LHCN-M2 (cell line): ENCODE results near the gene MRC2. TPM values are rescaled to one million over a fixed set of nuclear protein-coding genes. Genes with fewer than 3 reads are reported as not detected.
"Not testable (repeated sequence)": the region's sequence is repeated elsewhere in the genome, so short reads cannot be mapped to it uniquely, and the experiment has no call there.

Experiments used
- DNase-seq: peaks from one replicate; pipeline ENCODE4 v3.0.0-alpha.2; 2012; ENCODE audit warnings: low read depth
- total RNA-seq: library from RNA; depleted of rRNA; stranded (reverse); fragments of >200 nt; gene quantifications from 2 replicates; pipeline ENCODE4 v1.2.3, GENCODE V29; 2014

The MRC2 gene
- total RNA-seq, 1 experiment from 2014 or later = 210 TPM

DNA sequence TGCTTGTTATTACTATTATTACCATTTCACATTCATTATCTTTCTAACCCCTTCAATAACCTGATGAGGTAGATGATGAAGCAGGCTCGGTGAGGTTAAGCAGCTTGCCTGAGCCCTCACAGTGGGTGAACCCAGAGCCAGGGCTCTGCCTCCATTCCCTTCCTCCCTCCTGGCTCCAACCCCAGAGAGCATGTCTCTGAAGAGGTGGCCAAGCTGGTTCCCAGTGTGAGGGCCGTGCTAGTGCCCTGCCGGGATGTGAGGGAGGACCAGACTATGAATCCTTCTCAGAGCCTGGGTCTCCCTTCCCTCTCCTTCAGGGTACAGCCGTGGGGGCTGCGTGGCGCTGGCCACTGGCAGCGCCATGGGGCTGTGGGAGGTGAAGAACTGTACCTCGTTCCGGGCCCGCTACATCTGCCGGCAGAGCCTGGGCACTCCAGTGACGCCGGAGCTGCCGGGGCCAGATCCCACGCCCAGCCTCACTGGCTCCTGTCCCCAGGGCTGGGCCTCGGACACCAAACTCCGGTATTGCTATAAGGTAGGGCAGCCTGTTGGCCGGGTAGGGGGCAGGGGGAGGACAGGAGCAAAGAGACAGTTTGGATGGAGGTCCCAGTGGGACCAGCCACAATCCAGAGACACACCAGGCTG, 49.6 kb downstream of the MRC2 start:
- DNase-seq = no peak

GRCh38 chr17:62678214-62678919, 50.9 kb downstream of the MRC2 start:
- no peak for DNase-seq

DNA sequence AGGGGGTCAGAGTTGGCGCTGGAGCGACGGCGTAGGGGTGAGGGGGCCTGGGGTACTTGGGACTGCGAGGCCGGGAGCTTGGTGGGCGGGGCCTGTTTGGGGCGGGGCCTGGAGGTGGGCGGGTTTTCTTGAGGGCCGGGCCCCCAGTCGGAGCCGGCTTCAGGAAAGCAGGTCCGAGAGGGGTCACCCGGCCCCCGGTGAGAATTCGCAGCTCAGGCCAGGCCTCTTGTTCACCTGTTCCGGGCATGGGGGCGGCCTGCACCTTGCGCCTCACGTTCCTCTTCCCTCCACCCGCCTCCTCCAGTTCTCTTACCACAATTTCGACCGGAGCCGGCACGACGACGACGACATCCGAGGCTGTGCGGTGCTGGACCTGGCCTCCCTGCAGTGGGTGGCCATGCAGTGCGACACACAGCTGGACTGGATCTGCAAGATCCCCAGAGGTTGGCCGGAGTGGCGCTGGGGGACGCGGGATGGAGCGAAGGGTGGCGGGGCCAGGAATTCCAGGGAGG, 52.5 kb downstream of the MRC2 start:
- no peak for DNase-seq

GRCh38 chr17:62680541-62681052, 53.1 kb downstream of the MRC2 start:
- DNase-seq = no peak

DNA sequence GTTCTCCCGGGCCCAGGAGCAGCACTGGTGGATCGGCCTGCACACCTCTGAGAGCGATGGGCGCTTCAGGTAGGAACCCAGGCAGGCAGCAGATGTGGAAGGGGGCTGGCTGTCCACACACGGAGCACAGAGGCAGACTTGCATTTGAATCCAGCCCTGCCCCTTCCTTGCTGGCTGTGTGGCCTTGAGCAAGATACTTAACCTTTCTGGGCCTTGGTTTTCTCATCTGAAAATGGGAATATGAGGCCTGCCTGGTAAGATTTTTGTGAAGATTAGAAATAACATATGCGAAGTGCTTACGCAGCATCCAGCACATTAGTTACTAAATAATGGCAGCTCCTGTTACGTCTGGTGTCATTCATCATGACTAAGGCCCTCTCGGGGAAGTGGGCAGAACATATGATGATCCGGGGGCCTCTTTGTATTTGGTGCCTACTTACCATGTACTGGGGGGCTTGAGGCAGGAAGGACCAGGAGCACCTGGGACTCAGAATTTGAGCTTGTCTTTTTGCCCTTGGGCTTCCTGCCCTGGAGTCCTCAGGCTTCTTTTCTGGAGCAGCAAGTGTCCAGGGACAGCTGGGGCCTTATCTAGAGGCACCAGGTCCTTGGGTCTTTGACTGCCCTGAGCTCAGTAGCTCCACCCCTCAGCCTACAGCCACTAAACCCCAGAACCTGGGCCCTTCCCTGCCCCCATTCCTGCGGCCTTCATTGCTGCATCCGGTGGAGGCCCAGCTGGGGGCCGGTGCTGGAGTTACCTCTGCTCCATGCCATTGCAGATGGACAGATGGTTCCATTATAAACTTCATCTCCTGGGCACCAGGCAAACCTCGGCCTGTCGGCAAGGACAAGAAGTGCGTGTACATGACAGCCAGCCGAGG, 53.8 kb downstream of the MRC2 start:
- no peak for DNase-seq

- DNase-seq = no peak
Measured at GRCh38 chr17:62681939-62682381, 54.5 kb downstream of the MRC2 start.

GRCh38 chr17:62684179-62684578, 56.7 kb downstream of the MRC2 start:
- DNase-seq = no peak

DNA sequence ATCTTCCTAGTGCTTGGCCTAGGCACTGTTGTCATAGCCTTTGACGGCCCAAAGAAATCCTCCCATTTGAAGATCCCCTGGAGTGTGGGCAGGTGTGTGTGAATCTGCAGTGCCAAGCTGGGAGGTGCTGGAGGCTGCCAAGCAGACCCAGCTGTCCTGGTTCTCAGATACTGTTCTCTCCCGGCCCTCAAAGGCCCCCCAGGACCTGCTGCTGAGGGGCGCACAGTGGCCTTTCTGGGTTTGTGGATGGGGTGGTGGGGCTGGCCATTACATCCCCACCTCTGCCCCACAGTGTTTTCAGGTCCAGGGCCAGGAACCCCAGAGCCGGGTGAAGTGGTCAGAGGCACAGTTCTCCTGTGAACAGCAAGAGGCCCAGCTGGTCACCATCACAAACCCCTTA, 60.5 kb downstream of the MRC2 start:
- no peak for DNase-seq

GRCh38 chr17:62688398-62689160, 61.1 kb downstream of the MRC2 start:
- no peak for DNase-seq

GRCh38 chr17:62689441-62690167, 62.1 kb downstream of the MRC2 start:
- DNase-seq = no peak

DNA sequence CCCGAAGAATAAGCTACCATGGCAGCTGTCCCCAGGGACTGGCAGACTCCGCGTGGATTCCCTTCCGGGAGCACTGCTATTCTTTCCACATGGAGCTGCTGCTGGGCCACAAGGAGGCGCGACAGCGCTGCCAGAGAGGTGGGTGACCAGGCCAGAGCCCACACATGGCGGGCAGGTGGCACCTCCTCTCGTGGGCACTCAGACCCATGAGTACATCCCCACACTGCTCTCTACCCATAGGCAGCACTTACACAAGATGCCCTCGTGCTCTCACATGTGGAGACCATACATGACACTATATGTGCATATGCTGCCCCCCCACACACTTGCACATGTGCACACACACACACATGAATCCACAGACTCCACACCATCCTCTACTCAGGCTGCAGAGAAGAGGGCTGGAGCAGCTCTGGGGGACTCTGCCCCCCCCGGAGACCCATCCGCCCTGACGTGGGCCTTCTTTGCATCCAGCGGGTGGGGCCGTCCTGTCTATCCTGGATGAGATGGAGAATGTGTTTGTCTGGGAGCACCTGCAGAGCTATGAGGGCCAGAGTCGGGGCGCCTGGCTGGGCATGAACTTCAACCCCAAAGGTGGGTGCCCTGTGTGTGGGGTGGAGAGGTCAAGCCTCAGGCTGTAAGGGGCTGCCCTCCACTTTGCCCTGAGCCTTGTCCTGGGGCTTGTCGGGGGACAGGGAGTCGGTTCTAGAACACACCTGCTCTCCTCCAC, 62.9 kb downstream of the MRC2 start:
- DNase-seq = no peak

- not testable (repeated sequence) for DNase-seq
Measured at GRCh38 chr17:62691589-62691915, 64.1 kb downstream of the MRC2 start.

DNA sequence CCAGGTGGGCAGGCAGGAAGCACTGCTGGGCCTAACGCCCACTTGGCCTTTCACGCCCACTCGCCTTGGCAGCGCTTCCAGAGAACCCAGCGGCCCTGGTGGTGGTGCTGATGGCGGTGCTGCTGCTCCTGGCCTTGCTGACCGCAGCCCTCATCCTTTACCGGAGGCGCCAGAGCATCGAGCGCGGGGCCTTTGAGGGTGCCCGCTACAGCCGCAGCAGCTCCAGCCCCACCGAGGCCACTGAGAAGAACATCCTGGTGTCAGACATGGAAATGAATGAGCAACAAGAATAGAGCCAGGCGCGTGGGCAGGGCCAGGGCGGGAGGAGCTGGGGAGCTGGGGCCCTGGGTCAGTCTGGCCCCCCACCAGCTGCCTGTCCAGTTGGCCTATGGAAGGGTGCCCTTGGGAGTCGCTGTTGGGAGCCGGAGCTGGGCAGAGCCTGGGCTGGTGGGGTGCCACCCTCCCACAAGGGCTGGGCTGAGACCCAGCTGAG, 64.7 kb downstream of the MRC2 start:
- DNase-seq = no peak

GRCh38 chr17:62692721-62693431, 65.4 kb downstream of the MRC2 start:
- DNase-seq = no peak

DNA sequence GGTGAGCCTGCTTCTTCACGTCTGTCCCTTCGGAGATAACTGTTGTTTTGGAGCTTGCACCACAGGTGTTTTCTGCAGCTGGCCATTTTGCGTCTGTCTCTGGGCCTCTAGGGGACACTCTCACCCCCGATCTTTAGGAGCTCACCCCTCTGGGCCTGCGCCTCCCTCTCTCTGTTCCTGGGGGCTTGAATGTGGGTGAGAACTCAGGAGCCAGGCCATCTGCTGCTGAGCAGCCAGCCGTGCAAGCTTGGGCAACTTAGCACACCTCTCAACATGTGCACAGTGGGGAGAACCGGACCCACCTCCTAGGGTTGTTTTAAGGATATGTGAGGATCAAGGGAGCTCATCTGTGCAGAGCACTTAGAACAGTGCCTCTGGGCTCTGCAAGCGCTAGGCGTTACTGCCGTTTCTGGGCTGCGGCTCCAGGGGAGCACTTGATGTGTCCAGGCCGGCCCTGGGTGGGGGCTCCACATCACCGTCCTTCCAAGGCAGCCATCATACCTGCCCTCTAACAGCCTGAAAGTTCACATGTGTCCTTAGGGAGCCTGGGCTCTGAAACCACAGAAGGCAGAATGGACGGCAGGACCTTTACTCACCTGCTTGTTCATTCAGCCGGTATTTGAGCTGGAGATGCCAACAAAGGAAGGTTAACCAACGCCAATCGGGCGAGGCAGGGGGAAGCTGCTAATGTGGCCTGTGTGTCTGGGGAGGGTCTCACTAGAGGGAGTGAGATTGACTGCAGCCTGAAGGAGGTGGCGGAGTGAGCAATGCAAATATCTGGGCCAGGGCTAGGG, 66.3 kb downstream of the MRC2 start:
- no peak for DNase-seq

- DNase-seq = not testable (repeated sequence)
Measured at GRCh38 chr17:62695093-62695738, 67.7 kb downstream of the MRC2 start.

- DNase-seq = no peak
Measured at GRCh38 chr17:62696256-62696655, 68.8 kb downstream of the MRC2 start.
